Natural killer cell (primary cell): ENCODE data around the gene MYO16. TPM values are rescaled to one million over a fixed set of nuclear protein-coding genes. Genes with fewer than 3 reads are reported as not detected.

Experiments used
- ATAC-seq, 3 donors: fragments of 150-1000 bp in 2 of 3; fragments of 200-7000 bp in 1 of 3; cut with Tn5 transposase; 1 replicate in 1 of 3; 2 replicates in 2 of 3; pipeline ENCODE4 v1.10.0; 2021; ENCODE audit warnings: mild to moderate bottlenecking in 2 of 3, moderate library complexity in 2 of 3
- DNase-seq, 2 donors: peaks; one replicate each; pipeline versions ENCODE4 v3.0.0 to v3.0.0-alpha.2; 2013 to 2021; ENCODE audit warnings: mixed read lengths in 1 of 2
- H3K27ac ChIP-seq: one replicate; pipeline ENCODE4 v1.5.1; 2013; ENCODE audit warnings: mild to moderate bottlenecking, low read length
- H3K27me3 ChIP-seq: one replicate; pipeline ENCODE4 v1.6.1; 2013; ENCODE audit warnings: low read length; ENCODE audit not compliant: control insufficient read depth, insufficient read depth
- H3K36me3 ChIP-seq: one replicate; pipeline ENCODE4 v1.6.1; 2013; ENCODE audit warnings: low read length; ENCODE audit not compliant: control insufficient read depth, insufficient read depth
- H3K4me1 ChIP-seq: one replicate; pipeline ENCODE4 v1.6.1; 2013; ENCODE audit warnings: low read length; ENCODE audit not compliant: control insufficient read depth, insufficient read depth
- H3K4me3 ChIP-seq: one replicate; pipeline ENCODE4 v1.5.1; 2013; ENCODE audit warnings: low read length
- H3K9me3 ChIP-seq: one replicate; pipeline ENCODE4 v1.6.1; 2013; ENCODE audit warnings: low read length; ENCODE audit not compliant: control insufficient read depth, insufficient read depth
- H3K27ac Mint-ChIP-seq, 2 donors: one replicate each; pipeline ENCODE4 v1.8.0; 2022; ENCODE audit warnings: mild to moderate bottlenecking in 2 of 2, mixed read lengths in 2 of 2, moderate library complexity in 1 of 2
- H3K27me3 Mint-ChIP-seq, 2 donors: one replicate each; pipeline ENCODE4 v1.8.0; 2022; ENCODE audit warnings: low read depth in 2 of 2, mixed read lengths in 2 of 2
- H3K36me3 Mint-ChIP-seq: one replicate; pipeline ENCODE4 v1.8.0; 2022; ENCODE audit warnings: mixed read lengths
- H3K4me1 Mint-ChIP-seq, 2 donors: one replicate each; pipeline ENCODE4 v1.8.0; 2022; ENCODE audit warnings: mixed read lengths in 2 of 2
- H3K4me3 Mint-ChIP-seq: one replicate; pipeline ENCODE4 v1.8.0; 2022; ENCODE audit warnings: mild to moderate bottlenecking, moderate library complexity, mixed read lengths
- H3K9me3 Mint-ChIP-seq, 2 donors: one replicate each; pipeline ENCODE4 v1.8.0; 2022; ENCODE audit warnings: mixed read lengths in 2 of 2
- WGBS: methylation state at CpG from one replicate; pipeline ENCODE4 v1.1.7; 2013; ENCODE audit warnings: missing lambda C conversion rate; ENCODE audit not compliant: insufficient coverage; 5-methylcytosine and 5-hydroxymethylcytosine counted together
- intact Hi-C: fragments of 100-400 bp; cut with micrococcal nuclease; formaldehyde crosslinking; loops from one replicate; pipeline ENCODE4 v1.14.2; 2022
- total RNA-seq, 4 donors: library from RNA; stranded (reverse); fragments of 120-200 nt in 1 of 4; gene quantifications; one replicate each; pipeline versions ENCODE4 v1.2.3 to v1.2.4, GENCODE V29; 2013 to 2022
- TF ChIP-seq, protein P1 (sequence below): fragments of 200-600 bp; IDR thresholded peaks from one replicate; pipeline ENCODE4 v1.8.0; 2022; ENCODE audit warnings: antibody characterized with exemption

The MYO16 gene
- total RNA-seq, 3 donors from 2014 or later (not counting 1 experiment from before 2014, with no cell fraction given), result 0.28 TPM; not detected in 2

DNA sequence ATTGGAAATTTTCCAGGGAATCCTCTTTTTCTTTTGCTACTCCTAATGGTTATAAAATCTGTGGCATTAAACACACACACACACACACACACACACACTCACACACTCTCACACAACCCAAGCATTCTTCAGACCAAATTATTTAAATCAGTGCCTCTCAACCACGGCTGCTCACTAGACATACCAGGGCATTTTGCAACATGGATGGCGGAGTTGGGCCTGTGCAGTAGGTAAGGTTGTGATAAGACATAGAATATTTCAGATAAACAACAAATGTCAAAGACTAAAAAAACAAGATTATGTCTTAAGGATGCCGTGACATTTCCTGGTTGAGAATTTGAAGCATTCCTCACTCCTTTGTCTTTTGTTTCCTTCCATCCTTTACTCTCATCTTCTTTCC, 443.1 kb downstream of the MYO16 start:
- H3K4me3 ChIP-seq, result no peak overlapping the region
- intact Hi-C loops, result no loop called here
- WGBS, result 96% methylated on average over 2 of the region's 3 CpGs
- no peaks in the 10 kb centered on the region for H3K4me1 ChIP-seq
- Mint-ChIP-seq H3K36me3 (no peaks in the 10 kb centered on the region), H3K4me3 (no peak overlapping the region), H3K9me3 (no peaks in the 10 kb centered on the region), H3K27me3 (peaks cover 0 to 2% of the 10 kb centered on the region in 2 donors), H3K27ac (no peak overlapping the region), H3K4me1 (no peaks in the 10 kb centered on the region)
- H3K27me3 ChIP-seq, result no peaks in the 10 kb centered on the region
- no peaks in the 10 kb centered on the region for H3K36me3 ChIP-seq
- DNase-seq, result no peak
- H3K27ac ChIP-seq, result no peak overlapping the region
- TF ChIP-seq, protein P1, sequence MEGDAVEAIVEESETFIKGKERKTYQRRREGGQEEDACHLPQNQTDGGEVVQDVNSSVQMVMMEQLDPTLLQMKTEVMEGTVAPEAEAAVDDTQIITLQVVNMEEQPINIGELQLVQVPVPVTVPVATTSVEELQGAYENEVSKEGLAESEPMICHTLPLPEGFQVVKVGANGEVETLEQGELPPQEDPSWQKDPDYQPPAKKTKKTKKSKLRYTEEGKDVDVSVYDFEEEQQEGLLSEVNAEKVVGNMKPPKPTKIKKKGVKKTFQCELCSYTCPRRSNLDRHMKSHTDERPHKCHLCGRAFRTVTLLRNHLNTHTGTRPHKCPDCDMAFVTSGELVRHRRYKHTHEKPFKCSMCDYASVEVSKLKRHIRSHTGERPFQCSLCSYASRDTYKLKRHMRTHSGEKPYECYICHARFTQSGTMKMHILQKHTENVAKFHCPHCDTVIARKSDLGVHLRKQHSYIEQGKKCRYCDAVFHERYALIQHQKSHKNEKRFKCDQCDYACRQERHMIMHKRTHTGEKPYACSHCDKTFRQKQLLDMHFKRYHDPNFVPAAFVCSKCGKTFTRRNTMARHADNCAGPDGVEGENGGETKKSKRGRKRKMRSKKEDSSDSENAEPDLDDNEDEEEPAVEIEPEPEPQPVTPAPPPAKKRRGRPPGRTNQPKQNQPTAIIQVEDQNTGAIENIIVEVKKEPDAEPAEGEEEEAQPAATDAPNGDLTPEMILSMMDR, result no peak
- H3K9me3 ChIP-seq, result peaks cover 2% of the 10 kb centered on the region
- no peak for ATAC-seq

DNA sequence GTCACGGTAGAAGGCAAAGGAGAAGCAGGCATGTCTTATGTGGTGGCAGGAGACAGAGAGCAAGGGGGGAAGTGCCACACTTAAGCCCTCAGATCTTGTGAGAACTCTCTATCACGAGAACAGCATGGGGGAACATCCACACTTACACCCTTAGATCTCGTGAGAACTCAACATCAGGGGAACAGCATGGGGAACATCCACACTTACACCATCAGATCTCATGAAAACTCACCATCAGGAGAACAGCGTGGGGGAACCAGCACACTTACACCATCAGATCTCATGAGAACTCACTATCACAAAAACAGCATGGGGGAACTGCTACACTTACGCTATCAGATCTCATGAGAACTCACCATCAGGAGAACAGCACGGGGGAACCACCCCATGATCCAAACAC, 445.0 kb downstream of the MYO16 start:
- no peaks in the 10 kb centered on the region for H3K36me3 Mint-ChIP-seq
- WGBS, result 88% methylated on average over 6 of the region's 6 CpGs
- no peaks in the 10 kb centered on the region for H3K4me1 Mint-ChIP-seq
- intact Hi-C loops, result no loop called here
- Histone ChIP-seq H3K36me3 (no peaks in the 10 kb centered on the region), H3K4me3 (no peak overlapping the region), H3K4me1 (no peaks in the 10 kb centered on the region), H3K27ac (no peak overlapping the region), H3K27me3 (no peaks in the 10 kb centered on the region), H3K9me3 (no peaks in the 10 kb centered on the region)
- TF ChIP-seq, protein P1, result no peak
- H3K4me3 Mint-ChIP-seq, result no peak overlapping the region
- ATAC-seq (no peak), DNase-seq (no peak)
- H3K27ac Mint-ChIP-seq, result no peak overlapping the region
- no peaks in the 10 kb centered on the region for H3K9me3 Mint-ChIP-seq
- H3K27me3 Mint-ChIP-seq, result peaks cover 4 to 9% of the 10 kb centered on the region in 2 donors

DNA sequence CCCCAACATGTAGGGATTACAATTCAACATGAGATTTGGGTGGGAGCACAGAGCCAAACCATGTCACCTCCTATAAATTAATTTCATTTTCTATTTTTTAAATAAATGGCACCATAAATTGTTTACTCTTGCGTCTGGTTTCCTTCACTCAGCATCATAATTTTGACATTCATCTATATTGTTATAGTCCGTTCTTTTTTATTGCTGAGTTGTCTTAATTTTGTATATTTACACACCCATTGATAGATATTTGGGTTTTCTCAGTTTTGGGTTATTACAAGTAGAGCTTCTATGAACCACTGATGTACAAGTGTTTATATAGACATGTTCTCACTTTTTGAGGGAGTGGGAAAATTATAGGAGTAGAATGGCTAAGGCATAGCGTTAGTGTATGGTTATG, 445.4 kb downstream of the MYO16 start:
- Histone ChIP-seq H3K27me3 (no peaks in the 10 kb centered on the region), H3K27ac (no peak overlapping the region), H3K4me3 (no peak overlapping the region), H3K4me1 (no peaks in the 10 kb centered on the region), H3K9me3 (no peaks in the 10 kb centered on the region), H3K36me3 (no peaks in the 10 kb centered on the region)
- peaks cover 4 to 9% of the 10 kb centered on the region in 2 donors for H3K27me3 Mint-ChIP-seq
- 100% methylated on average over 2 of the region's 3 CpGs for WGBS
- no peaks in the 10 kb centered on the region for H3K4me1 Mint-ChIP-seq
- no peak overlapping the region for H3K4me3 Mint-ChIP-seq
- H3K9me3 Mint-ChIP-seq, result no peaks in the 10 kb centered on the region
- no peaks in the 10 kb centered on the region for H3K36me3 Mint-ChIP-seq
- ATAC-seq (no peak), DNase-seq (no peak)
- intact Hi-C loops, result no loop called here
- TF ChIP-seq, protein P1, result no peak
- H3K27ac Mint-ChIP-seq, result no peak overlapping the region

DNA sequence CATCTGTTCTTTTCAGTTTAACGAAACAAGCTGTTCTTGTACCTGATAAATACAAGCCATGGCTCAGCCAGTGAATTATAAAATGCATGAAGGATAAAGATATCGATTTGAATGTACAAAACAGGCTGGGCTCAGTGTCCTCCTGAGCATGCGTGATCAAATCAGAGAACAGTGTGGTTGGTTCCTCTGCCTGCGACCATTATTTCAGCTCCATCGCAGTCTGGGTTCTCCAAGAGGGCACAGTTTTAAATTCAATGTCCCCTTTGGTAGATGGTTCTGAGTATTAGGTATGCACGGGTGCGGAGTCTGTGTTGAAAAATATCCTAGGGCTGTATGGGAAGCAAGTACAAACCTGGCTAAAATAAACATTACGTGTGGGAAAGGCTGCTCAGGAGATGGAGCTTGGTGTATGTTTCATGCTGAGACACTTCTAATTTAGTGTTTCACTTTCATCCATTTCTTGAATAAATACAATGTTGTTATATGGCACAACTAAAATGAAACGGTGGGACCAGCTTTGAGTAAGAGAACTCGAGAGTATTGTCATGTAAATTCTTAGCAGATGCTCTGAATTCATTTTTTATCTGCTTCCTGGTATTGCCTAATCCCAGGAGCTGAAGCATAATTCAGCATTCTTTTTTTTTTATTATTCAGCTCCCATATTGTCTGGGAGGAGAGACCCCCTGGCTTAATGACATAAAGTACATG, 458.7 kb downstream of the MYO16 start:
- no peak overlapping the region for H3K4me3 ChIP-seq
- no peak overlapping the region for H3K27ac ChIP-seq
- Mint-ChIP-seq H3K4me1 (no peaks in the 10 kb centered on the region), H3K36me3 (no peaks in the 10 kb centered on the region), H3K4me3 (no peak overlapping the region), H3K9me3 (peaks cover 0 to 3% of the 10 kb centered on the region in 2 donors), H3K27ac (no peak overlapping the region), H3K27me3 (peaks cover 0 to 8% of the 10 kb centered on the region in 2 donors)
- H3K9me3 ChIP-seq, result no peaks in the 10 kb centered on the region
- no peaks in the 10 kb centered on the region for H3K4me1 ChIP-seq
- DNase-seq (no peak), ATAC-seq (no peak)
- no peaks in the 10 kb centered on the region for H3K36me3 ChIP-seq
- TF ChIP-seq, protein P1, result no peak
- WGBS, result 85% methylated on average over 10 of the region's 10 CpGs
- intact Hi-C loops, result no loop called here
- H3K27me3 ChIP-seq, result no peaks in the 10 kb centered on the region
